ENCODE measurements around the gene ERCC3.

- TF ChIP-seq CTCF (IDR thresholded peaks at IDR 0.05; ENCODE audit: low read depth, low read length) = peak; percentile 73
- TF ChIP-seq EZH2phosphoT487 (IDR thresholded peaks at IDR 0.05; ENCODE audit: low read depth) = no peak
Measured at GRCh38 chr2:127324635-127325034, 30.7 kb upstream of the ERCC3 start.

Data from OCI-LY3 (cell line).